Panc1 (cell line): ENCODE results near the gene MORN1.

Experiments
- POLR2AphosphoS5 ChIP-seq: IDR thresholded peaks from 2 replicates; pipeline ENCODE4 v1.6.1; 2012; ENCODE audit warnings: mild to moderate bottlenecking, low read depth, low read length, moderate library complexity
- SIN3A ChIP-seq: IDR thresholded peaks from 2 replicates; pipeline ENCODE4 v1.6.1; 2012; ENCODE audit warnings: low read depth, mild to moderate bottlenecking, low read length, moderate library complexity, borderline replicate concordance; ENCODE audit not compliant: insufficient read depth
- TF ChIP-seq, protein P1 (sequence below): fragments of 450-650 bp; IDR thresholded peaks from 2 replicates; pipeline ENCODE4 v1.5.1; 2017; ENCODE audit warnings: mild to moderate bottlenecking
- TF ChIP-seq, protein P2 (sequence below), 2 experiments: IDR thresholded peaks; 2 replicates each; pipeline ENCODE4 v1.6.1; 2011 to 2012; ENCODE audit warnings: low read depth in 2 of 2, control low read depth in 1 of 2, low read length in 1 of 2, mild to moderate bottlenecking in 1 of 2, moderate library complexity in 1 of 2; ENCODE audit not compliant: insufficient read depth in 1 of 2

DNA sequence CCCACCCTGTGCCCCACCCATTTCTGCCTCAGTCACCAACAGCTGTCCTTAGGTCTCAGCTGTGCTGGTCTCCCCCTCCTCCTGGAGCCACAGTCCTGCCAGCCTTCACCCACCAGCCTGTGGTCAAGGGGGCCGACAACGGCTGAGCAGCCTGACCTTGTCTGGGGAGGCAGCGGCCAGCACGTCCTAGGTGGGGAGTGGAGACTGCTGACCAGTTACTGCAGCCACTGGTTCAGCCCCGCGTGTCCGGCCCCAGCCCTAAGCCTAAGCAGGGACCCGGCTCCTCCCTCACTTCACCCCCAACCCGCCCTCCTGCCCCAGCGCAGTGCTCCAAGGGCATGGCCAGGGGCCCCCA, 79.2 kb downstream of the MORN1 start:
- TF ChIP-seq, protein P1, sequence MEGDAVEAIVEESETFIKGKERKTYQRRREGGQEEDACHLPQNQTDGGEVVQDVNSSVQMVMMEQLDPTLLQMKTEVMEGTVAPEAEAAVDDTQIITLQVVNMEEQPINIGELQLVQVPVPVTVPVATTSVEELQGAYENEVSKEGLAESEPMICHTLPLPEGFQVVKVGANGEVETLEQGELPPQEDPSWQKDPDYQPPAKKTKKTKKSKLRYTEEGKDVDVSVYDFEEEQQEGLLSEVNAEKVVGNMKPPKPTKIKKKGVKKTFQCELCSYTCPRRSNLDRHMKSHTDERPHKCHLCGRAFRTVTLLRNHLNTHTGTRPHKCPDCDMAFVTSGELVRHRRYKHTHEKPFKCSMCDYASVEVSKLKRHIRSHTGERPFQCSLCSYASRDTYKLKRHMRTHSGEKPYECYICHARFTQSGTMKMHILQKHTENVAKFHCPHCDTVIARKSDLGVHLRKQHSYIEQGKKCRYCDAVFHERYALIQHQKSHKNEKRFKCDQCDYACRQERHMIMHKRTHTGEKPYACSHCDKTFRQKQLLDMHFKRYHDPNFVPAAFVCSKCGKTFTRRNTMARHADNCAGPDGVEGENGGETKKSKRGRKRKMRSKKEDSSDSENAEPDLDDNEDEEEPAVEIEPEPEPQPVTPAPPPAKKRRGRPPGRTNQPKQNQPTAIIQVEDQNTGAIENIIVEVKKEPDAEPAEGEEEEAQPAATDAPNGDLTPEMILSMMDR, result no peak
- TF ChIP-seq POLR2AphosphoS5 (no peak), SIN3A (no peak)
- TF ChIP-seq, protein P2, sequence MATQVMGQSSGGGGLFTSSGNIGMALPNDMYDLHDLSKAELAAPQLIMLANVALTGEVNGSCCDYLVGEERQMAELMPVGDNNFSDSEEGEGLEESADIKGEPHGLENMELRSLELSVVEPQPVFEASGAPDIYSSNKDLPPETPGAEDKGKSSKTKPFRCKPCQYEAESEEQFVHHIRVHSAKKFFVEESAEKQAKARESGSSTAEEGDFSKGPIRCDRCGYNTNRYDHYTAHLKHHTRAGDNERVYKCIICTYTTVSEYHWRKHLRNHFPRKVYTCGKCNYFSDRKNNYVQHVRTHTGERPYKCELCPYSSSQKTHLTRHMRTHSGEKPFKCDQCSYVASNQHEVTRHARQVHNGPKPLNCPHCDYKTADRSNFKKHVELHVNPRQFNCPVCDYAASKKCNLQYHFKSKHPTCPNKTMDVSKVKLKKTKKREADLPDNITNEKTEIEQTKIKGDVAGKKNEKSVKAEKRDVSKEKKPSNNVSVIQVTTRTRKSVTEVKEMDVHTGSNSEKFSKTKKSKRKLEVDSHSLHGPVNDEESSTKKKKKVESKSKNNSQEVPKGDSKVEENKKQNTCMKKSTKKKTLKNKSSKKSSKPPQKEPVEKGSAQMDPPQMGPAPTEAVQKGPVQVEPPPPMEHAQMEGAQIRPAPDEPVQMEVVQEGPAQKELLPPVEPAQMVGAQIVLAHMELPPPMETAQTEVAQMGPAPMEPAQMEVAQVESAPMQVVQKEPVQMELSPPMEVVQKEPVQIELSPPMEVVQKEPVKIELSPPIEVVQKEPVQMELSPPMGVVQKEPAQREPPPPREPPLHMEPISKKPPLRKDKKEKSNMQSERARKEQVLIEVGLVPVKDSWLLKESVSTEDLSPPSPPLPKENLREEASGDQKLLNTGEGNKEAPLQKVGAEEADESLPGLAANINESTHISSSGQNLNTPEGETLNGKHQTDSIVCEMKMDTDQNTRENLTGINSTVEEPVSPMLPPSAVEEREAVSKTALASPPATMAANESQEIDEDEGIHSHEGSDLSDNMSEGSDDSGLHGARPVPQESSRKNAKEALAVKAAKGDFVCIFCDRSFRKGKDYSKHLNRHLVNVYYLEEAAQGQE (IDR thresholded peaks at IDR 0.05; ENCODE audit: insufficient read depth in 1 of 2, low read depth in 2 of 2, low read length in 1 of 2), result no peak
